Upper lobe of left lung (tissue), 4 donors: ENCODE data around the gene TET3.

ENCODE experiments used
- CTCF ChIP-seq, 6 experiments: fragments of 450-650 bp in 4 of 6; fragments of 200-600 bp in 2 of 6; sonication (generic) in 2 of 6; IDR thresholded peaks; one replicate each; pipeline ENCODE4 v1.5.1; 2016 to 2019; ENCODE audit warnings: antibody characterized with exemption in 6 of 6
- POLR2AphosphoS5 ChIP-seq, 2 donors: sonication (generic); formaldehyde crosslinking; IDR thresholded peaks; one replicate each; pipeline ENCODE4 v1.5.1; 2017; ENCODE audit warnings: antibody characterized with exemption in 2 of 2

DNA sequence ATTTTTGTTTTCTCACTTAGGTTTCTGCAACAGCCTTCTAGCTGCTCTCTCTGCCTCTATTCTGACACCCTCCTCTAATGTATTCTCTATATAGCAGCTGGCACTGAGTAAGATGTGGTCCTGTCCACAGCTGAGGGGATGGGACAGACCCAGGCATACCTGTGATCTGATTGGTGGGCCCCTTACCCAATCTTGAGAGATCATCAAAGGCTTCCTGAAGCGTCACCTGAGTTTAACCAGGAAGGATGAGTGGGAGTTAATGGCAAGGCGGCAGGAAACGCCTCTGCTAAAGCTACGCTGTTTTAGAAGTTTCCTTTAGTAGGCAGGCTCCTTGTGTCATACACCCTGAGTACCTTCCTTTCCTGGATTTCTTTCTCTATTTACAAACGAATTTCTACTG, 5.7 kb upstream of the TET3 start:
- no peak for TF ChIP-seq CTCF (IDR thresholded peaks at IDR 0.05)
- TF ChIP-seq POLR2AphosphoS5 (IDR thresholded peaks at IDR 0.05) = no peak
